KMS-11 (cell line): Measurements from ENCODE around the gene ZNF431.

Experiments
- H2AFZ ChIP-seq: fragments of 200-600 bp; sonication (generic); 2 replicates; pipeline ENCODE4 v1.6.1; 2016; ENCODE audit warnings: antibody characterized with exemption, mixed run types, low read depth
- H3K27ac ChIP-seq: fragments of 200-600 bp; sonication (generic); 2 replicates; pipeline ENCODE4 v1.6.1; 2016; ENCODE audit warnings: mild to moderate bottlenecking, mixed run types
- H3K27me3 ChIP-seq: fragments of 200-600 bp; sonication (generic); 2 replicates; pipeline ENCODE4 v1.6.1; 2017; ENCODE audit warnings: mild to moderate bottlenecking, low read depth, mixed run types, moderate library complexity; ENCODE audit not compliant: insufficient read depth
- H3K36me3 ChIP-seq: fragments of 200-600 bp; sonication (generic); 2 replicates; pipeline ENCODE4 v1.6.1; 2017; ENCODE audit warnings: mild to moderate bottlenecking, mixed run types; ENCODE audit not compliant: insufficient read depth
- H3K4me1 ChIP-seq: fragments of 200-600 bp; sonication (generic); 2 replicates; pipeline ENCODE4 v1.6.1; 2016; ENCODE audit warnings: mild to moderate bottlenecking, low read depth, mixed run types; ENCODE audit not compliant: poor library complexity, severe bottlenecking
- H3K4me2 ChIP-seq: fragments of 200-600 bp; sonication (generic); 2 replicates; pipeline ENCODE4 v1.7.0; 2016; ENCODE audit warnings: mild to moderate bottlenecking, mixed run types
- H3K4me3 ChIP-seq: fragments of 200-600 bp; sonication (generic); IDR thresholded peaks from 2 replicates; pipeline ENCODE4 v1.6.1; 2017; ENCODE audit warnings: low read depth, low read length, mixed read lengths; ENCODE audit not compliant: insufficient read depth
- H3K79me2 ChIP-seq: fragments of 200-600 bp; sonication (generic); 2 replicates; pipeline ENCODE4 v1.6.1; 2016; ENCODE audit warnings: low read depth, mixed run types; ENCODE audit not compliant: insufficient read depth
- H3K9ac ChIP-seq: fragments of 200-600 bp; sonication (generic); 2 replicates; pipeline ENCODE4 v1.6.1; 2016; ENCODE audit warnings: mild to moderate bottlenecking, mixed run types
- H4K20me1 ChIP-seq: fragments of 200-600 bp; sonication (generic); 2 replicates; pipeline ENCODE4 v1.6.1; 2016; ENCODE audit warnings: mild to moderate bottlenecking, mixed run types; ENCODE audit not compliant: insufficient read depth
- TF ChIP-seq, protein P1 (sequence below): fragments of 200-600 bp; sonication (generic); conservative IDR thresholded peaks from 2 replicates; pipeline ENCODE4 v1.6.1; 2017; ENCODE audit warnings: low read depth, mild to moderate bottlenecking, antibody characterized with exemption, low read length, moderate library complexity, mixed read lengths

The ZNF431 gene

DNA sequence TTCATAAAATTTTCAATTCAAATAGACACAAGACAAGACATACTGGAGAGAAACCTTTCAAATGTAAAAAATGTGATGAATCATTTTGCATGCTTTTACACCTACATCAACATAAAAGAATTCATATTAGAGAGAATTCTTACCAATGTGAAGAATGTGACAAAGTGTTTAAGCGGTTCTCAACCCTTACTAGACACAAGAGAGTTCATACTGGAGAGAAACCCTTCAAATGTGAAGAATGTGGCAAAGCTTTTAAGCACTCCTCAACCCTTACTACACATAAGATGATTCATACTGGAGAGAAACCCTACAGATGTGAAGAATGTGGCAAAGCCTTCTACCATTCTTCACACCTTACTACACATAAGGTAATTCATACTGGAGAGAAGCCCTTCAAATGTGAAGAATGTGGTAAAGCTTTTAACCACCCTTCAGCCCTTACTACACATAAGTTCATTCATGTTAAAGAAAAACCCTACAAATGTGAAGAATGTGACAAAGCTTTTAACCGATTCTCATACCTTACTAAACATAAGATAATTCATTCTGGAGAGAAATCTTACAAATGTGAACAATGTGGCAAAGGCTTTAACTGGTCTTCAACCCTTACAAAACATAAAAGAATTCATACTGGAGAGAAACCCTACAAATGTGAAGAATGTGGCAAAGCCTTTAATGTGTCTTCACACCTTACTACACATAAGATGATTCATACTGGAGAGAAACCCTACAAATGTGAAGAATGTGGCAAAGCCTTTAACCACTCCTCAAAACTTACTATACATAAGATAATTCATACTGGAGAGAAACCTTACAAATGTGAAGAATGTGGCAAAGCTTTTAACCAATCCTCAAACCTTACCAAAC lies 24.6 kb upstream of the ZNF431 start:
- Histone ChIP-seq H3K9ac (no peak overlapping the region), H3K79me2 (no peaks in the 10 kb centered on the region), H3K4me2 (no peak overlapping the region), H4K20me1 (no peaks in the 10 kb centered on the region), H3K27me3 (no peaks in the 10 kb centered on the region), H3K4me3 (no peak overlapping the region), H3K4me1 (no peaks in the 10 kb centered on the region), H3K36me3 (no peaks in the 10 kb centered on the region), H2AFZ (no peak overlapping the region), H3K27ac (no peak overlapping the region)
- TF ChIP-seq, protein P1, sequence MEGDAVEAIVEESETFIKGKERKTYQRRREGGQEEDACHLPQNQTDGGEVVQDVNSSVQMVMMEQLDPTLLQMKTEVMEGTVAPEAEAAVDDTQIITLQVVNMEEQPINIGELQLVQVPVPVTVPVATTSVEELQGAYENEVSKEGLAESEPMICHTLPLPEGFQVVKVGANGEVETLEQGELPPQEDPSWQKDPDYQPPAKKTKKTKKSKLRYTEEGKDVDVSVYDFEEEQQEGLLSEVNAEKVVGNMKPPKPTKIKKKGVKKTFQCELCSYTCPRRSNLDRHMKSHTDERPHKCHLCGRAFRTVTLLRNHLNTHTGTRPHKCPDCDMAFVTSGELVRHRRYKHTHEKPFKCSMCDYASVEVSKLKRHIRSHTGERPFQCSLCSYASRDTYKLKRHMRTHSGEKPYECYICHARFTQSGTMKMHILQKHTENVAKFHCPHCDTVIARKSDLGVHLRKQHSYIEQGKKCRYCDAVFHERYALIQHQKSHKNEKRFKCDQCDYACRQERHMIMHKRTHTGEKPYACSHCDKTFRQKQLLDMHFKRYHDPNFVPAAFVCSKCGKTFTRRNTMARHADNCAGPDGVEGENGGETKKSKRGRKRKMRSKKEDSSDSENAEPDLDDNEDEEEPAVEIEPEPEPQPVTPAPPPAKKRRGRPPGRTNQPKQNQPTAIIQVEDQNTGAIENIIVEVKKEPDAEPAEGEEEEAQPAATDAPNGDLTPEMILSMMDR = no peak

DNA sequence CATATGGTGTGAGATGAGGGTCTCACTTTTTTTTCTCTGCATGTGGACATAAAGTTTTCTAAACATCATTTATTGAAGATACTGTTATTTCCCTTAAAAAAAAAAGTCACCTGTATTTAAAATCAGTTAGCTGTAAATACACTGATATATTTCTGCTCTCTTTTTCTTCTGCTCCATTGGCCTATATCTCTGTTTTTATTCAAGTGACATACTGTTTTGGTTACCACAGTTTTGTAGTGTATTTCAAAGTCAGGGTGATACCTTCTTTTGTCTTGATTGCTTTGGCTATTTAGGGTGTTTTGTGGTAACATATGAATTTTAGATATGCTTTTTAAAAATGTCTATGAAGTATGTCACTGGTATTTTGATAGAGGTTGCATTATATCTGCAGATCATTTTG lies 15.8 kb upstream of the ZNF431 start:
- Histone ChIP-seq H3K27ac (no peak overlapping the region), H3K9ac (no peak overlapping the region), H2AFZ (no peak overlapping the region), H3K4me2 (no peak overlapping the region), H3K27me3 (no peaks in the 10 kb centered on the region), H3K4me1 (no peaks in the 10 kb centered on the region), H3K79me2 (no peaks in the 10 kb centered on the region), H3K36me3 (no peaks in the 10 kb centered on the region), H4K20me1 (no peaks in the 10 kb centered on the region), H3K4me3 (no peak overlapping the region)
- TF ChIP-seq, protein P1 = no peak

DNA sequence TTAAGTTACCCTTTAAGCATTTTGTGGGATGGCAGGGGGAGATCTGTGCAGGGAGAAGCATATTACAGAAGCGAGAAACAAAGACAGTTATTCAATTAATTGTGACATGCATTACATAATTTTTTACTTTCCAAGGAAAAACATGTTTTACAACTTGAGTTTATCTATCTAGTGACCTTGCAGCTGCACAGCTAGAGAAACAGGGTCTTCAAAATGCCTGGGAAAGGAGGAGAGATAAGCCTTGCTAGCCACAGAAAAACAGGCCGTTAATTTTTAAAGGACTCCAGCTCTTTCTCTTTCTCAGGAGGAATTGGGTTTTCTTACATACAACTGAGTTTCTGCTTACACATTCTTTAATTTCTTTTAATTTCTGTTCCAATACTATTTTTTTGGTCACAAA lies 14.8 kb upstream of the ZNF431 start:
- no peaks in the 10 kb centered on the region for H3K79me2 ChIP-seq
- no peaks in the 10 kb centered on the region for H3K36me3 ChIP-seq
- TF ChIP-seq, protein P1 = no peak
- no peak overlapping the region for H2AFZ ChIP-seq
- H3K4me1 ChIP-seq = no peaks in the 10 kb centered on the region
- H3K4me3 ChIP-seq = no peak overlapping the region
- H3K4me2 ChIP-seq = no peak overlapping the region
- H3K9ac ChIP-seq = no peak overlapping the region
- H3K27me3 ChIP-seq = no peaks in the 10 kb centered on the region
- no peak overlapping the region for H3K27ac ChIP-seq
- H4K20me1 ChIP-seq = no peaks in the 10 kb centered on the region

DNA sequence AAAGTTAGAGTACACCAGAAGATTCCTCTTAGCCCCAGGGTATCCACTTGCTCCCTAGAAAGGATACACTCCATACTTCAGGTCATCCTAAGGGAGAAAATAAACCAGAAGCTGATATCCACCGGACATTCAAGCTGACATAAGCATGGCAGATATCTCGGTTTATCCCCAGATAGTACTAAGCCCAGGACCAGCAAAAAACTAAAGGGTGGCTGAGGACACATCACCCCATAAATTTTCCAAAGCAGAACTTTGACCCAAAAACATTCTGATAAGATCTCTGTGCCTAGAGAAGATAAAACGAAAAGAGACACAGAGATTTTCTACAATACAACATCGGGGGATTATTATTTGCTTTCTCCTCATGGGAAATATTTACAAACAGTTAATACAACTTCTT lies 13.9 kb upstream of the ZNF431 start:
- Histone ChIP-seq H3K4me1 (no peaks in the 10 kb centered on the region), H3K79me2 (no peaks in the 10 kb centered on the region), H3K36me3 (no peaks in the 10 kb centered on the region), H3K27me3 (no peaks in the 10 kb centered on the region), H3K27ac (no peak overlapping the region), H4K20me1 (no peaks in the 10 kb centered on the region), H2AFZ (no peak overlapping the region), H3K4me3 (no peak overlapping the region), H3K9ac (no peak overlapping the region), H3K4me2 (no peak overlapping the region)
- TF ChIP-seq, protein P1 = no peak
